ENCODE measurements around the gene NTSR1.

NTSR1 gene

GRCh38 chr20:62801284-62802010 is 92.8 kb downstream of the NTSR1 start:
- no peak overlapping the region for H3K4me3 ChIP-seq (ENCODE audit: control insufficient read depth, low read depth, low read length)
- TF ChIP-seq CTCF (conservative IDR thresholded peaks at IDR 0.05; ENCODE audit: control insufficient read depth, insufficient read depth, low read depth, low read length) = no peak
- DNase-seq (ENCODE audit: low read depth) = no peak

GRCh38 chr20:62802026-62802712 is 93.5 kb downstream of the NTSR1 start:
- DNase-seq (ENCODE audit: low read depth) = no peak
- no peak overlapping the region for H3K4me3 ChIP-seq (ENCODE audit: control insufficient read depth, low read depth, low read length)
- no peak for TF ChIP-seq CTCF (conservative IDR thresholded peaks at IDR 0.05; ENCODE audit: control insufficient read depth, insufficient read depth, low read depth, low read length)

- peak overlapping the region; percentile 66 for H3K4me3 ChIP-seq (ENCODE audit: control insufficient read depth, low read depth, low read length)
- no peak for DNase-seq (ENCODE audit: low read depth)
- peak; percentile 2 for TF ChIP-seq CTCF (conservative IDR thresholded peaks at IDR 0.05; ENCODE audit: control insufficient read depth, insufficient read depth, low read depth, low read length)
Measured at GRCh38 chr20:62804021-62804626, 95.5 kb downstream of the NTSR1 start.

GRCh38 chr20:62804627-62805154 is 96.1 kb downstream of the NTSR1 start, which contains the start of gene OGFR:
Gene OGFR, plus strand, starts transcription at chr20:62804835. Its CDS starts 25 bp downstream, at chr20:62804860.
- peak within 1 kb of the TSS; percentile 66 for H3K4me3 ChIP-seq (ENCODE audit: control insufficient read depth, low read depth, low read length)
- no peak for DNase-seq (ENCODE audit: low read depth)
- TF ChIP-seq CTCF (conservative IDR thresholded peaks at IDR 0.05; ENCODE audit: control insufficient read depth, insufficient read depth, low read depth, low read length) = no peak

GRCh38 chr20:62805155-62805710 is 96.6 kb downstream of the NTSR1 start:
- no peak for DNase-seq (ENCODE audit: low read depth)
- TF ChIP-seq CTCF (conservative IDR thresholded peaks at IDR 0.05; ENCODE audit: control insufficient read depth, insufficient read depth, low read depth, low read length) = no peak
- H3K4me3 ChIP-seq (ENCODE audit: control insufficient read depth, low read depth, low read length) = peak overlapping the region; percentile 66

- TF ChIP-seq CTCF (conservative IDR thresholded peaks at IDR 0.05; ENCODE audit: control insufficient read depth, insufficient read depth, low read depth, low read length) = no peak
- peak; percentile 43 for DNase-seq (ENCODE audit: low read depth)
Measured at GRCh38 chr20:62805711-62806382, 97.2 kb downstream of the NTSR1 start.

More at GRCh38 chr20:62805711-62806382, 97.2 kb downstream of the NTSR1 start:
- H3K4me3 ChIP-seq (ENCODE audit: control insufficient read depth, low read depth, low read length) = peak overlapping the region; percentile 66
